ENCODE results near the gene BEGAIN.

The BEGAIN gene

DNA sequence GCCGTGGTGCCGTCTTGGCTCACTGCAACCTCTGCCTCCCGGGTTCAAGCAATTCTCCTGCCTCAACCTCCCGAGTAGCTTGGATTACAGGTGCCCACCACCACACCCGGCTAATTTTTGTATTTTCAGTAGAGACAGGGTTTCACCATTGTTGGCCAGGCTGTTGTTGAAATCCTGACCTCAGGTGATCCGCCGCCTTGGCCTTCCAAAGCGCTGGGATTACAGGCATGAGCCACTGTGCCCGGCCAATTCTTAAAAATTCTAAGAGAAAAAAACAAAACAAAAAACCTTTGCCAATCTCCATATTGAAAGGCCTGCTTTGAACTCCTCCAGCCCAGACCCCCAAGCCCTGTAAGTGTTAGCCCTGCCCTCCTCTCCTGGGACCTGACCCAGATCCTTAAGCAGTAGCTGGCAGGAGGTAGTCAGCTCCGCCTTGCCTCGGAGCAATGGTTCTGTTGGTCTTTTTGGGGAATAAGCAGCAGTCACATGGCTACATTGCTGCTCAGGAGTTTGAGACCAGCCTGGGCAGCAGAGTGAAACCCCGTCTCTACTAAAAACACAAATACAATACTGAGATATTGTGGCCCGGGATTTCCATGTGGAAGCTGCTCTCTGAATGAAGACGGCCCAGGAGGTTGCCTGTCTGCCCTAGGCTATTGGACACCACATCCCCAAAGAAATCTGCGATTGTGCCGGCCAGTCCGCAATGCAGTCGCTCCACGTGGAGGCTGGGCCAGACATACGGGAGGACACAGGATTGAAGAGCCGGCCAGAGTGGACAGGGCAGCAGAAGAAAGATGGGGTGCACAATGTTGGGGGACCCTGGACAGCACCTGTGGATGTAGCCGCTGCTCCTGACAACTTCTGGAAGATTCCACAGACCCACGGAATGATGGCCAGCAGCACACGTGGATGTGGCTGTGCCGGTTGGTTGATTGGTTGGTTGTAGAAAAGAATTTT lies 28.8 kb upstream of the BEGAIN start:
- DNase-seq: no peak

DNA sequence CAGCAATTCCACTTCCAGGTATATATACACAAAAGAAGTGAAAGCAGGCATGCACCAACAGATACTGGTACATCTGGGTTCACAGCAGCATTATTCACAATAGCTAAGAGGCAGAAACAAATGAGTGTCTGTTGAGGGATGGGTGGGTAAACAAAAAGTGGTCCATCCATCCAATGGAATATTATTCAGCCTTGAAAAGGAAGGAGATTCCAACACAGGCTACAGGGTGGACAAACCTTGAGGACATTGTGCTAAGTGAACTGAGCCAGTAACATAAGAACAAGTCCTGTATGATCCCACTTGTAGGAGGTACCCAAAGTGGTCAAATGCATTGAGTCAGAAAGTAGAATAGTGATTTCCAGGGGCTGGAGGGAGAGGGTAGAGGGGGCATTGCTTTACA lies 27.6 kb upstream of the BEGAIN start:
- DNase-seq: no peak

DNA sequence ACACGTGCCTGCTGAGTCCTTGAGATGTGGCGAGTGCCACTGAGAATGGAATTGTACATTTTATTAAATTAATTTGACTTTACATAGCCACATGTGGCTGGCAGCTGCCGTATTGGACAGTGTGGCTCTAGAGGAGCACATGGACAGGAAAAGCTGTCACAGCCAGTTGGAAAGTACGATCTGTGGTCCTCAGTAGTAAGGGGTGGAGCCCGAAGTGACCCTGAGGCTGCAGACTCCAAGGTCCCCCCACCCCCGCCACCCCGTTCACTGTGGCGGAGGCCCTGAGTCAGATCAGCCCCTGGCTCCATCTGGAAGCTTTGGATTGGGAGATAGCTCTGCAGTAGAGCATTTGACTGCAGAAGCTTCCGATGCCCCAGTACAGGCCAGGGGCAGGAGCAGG lies 25.8 kb upstream of the BEGAIN start:
- no peak for DNase-seq

DNA sequence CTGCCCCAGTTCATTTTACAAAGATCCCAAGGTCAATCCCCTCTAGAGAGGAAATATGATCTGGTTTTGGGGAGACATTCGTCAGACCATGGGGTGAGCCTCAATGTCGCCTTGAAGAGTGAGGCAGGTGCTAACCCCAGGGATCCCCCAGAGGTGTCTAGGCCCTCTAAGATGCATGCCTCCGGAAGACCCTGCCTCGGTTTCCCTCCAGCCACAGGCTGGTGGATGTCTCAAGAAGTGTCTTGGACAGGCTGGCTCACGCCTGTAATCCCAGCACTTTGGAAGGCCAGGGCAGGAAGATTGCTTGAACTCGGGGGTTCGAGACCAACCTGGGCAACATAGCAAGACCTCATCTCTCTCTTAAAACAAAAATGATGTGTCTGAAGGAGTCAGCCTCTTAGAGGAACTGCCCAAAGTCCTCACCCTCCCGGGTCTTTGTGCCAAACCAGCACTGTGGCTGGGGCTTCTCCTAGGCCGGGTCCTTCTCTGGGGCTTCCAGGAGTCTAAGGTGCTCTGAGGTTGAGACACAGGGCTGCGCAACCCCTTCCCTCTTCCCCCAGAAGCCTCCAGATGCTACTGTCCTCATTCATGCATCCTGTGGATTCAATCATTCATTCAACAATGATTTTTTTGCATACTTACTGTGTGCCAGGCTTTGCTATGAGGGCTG lies 24.7 kb upstream of the BEGAIN start:
- DNase-seq: no peak

DNA sequence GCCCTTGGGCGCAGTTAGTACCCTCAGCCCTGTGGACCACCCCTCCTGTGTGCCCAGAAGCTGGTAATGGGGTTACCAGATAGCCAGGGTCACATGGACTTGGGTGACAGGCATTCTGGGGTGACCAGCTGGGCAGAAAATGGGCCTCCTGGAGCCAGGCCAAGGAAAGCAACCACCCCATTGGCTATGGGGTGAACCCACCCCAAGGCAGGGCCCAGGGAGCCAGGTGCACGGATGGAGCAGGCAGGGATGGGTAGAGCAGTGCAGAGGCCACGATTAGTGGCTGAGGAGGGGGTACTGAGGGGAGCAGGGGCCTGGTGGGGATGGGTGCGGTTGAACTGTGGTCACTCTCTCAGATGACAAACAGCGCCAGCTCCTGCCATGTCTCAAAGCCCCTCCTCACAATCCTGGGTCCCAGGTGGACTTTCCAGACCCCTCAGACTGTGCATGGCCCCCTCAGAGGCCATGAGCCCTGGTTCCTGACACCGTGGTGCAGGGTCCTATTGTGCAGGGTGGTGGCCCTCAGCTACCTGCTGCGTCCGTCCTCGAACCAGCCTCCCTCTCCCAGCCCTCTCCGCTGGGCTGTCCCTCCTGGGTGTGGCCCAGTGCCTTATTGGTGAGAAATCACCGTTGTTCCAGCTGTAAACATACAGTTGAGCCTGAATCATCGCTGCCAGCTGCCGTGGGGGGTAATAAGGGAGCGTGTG lies 23.4 kb upstream of the BEGAIN start:
- DNase-seq: no peak

GRCh38 chr14:100609941-100610391 lies 22.7 kb upstream of the BEGAIN start:
- no peak for DNase-seq

DNA sequence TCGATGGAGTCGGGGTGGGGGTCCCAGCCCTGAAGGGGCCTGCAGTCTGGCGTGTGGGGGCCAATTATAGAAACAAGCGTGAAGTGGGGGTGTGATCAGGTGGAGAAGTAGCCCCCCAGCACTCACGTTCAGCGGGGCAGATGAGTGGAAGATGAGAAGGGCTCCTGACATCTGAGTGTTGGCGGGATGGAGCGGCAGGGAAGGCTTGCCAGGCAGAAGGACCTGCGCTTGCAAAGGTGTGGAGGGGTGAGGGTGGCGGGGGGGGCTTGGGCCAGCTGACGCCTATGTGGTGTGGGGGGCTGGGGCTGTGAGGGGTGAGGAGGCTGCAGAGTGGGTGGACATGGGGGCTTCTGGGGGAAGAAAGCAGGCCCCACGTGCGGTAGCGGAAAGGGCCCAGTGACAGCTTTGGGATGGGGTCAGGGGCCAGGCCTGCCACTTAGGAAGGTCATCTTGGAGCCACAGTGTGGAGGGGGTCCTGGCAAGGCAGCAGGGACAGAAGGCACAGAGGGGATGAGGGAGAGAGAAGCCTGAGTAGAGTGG lies 22.2 kb upstream of the BEGAIN start:
- no peak for DNase-seq

DNA sequence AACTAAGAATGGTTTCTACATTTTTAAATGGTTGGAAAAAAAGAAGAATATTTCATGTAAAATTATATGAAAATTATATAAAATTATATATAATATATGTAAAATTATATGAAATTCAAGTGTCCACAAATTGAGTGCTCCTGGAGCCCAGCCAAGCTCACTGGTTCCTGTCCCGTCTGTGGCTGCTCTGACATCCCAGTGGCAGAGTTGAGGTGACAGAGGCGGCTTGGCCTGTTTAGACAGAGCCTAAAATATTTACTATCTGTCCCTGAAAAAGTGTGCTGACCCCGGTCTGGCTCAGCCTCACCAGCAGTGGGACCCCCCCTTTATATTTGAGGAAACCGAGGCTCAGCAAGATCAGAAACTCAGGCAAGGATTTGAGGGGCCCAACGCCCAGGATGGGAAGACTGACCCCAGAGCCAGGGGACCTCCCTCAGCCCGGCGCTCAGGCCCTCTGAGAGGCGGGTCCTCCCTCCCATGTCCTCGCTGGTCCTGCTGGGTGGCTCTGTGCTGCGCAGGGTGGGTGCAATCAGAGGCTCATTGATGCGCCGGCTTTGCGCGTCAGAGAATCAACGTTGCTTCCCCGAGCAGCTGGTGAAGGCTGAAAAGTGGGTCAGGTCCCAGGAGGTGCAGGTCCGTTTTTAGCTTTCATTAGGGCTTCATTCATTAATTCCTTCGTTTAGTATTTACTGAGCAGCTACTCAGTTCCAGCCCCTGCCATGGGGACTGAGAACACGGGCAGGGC lies 21.5 kb upstream of the BEGAIN start:
- DNase-seq: no peak

DNA sequence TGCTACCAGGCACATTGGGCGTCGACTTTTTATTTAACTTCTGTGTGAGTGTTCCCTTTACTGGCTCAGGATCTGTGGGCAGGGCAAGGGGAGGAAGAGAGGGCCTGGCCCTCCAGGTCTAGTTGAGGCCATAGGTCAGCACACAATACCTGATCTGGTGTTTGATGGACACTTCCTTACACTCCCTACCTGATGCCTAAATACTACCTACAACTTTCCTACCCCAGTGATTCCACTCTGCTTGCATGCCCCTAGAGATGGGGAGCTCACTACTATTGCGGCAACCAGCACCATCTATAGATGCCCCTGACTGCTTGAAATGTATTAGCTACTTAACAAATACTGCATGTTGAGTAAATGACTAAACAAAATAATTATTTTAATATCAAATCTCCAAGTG lies 20.8 kb upstream of the BEGAIN start:
- no peak for DNase-seq

GRCh38 chr14:100607611-100607956 lies 20.4 kb upstream of the BEGAIN start:
- no peak for DNase-seq

GRCh38 chr14:100606687-100607610 lies 19.7 kb upstream of the BEGAIN start:
- no peak for DNase-seq

GRCh38 chr14:100605706-100606686 lies 18.8 kb upstream of the BEGAIN start:
- DNase-seq: no peak

DNA sequence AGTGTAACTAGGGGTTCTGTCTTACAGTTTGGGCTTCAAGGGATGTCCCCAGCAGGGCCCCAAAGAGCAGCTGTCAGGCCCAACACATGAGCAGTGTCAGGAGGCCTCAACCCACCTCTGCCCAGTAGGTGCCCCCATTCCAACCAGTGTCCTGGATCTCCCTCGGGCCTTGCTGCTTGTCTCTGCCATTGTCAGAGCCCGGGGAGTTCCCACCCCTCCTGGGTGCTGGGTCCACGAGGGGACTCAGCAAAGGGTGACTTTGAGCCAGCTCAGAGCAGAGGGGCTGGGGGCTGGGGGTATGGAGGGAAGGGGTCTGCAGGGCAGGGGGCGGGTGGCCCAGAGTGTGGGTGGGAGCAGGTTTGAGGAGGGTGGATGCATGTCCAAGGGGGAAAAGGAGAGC lies 18.0 kb upstream of the BEGAIN start:
- DNase-seq: no peak

DNA sequence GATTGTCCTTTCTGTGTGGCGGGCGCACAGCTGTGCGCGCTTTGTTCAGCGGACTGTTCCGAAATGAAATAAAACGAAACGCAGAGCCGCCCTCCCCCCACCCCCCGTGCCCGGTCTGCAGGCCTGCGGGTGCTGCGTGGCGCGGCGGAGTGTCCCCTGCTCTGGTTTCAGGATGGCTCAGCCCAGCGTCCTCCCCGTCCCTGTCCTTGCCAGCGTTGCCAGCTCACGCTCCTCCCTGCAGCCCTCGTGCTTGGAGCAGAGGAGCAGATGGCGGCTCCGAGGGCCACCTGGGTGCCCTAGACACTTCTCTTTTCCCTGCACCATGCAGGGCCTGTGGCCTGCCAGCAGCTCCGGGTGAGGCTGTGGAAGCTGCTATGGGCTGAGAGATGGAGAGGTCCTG lies 17.5 kb upstream of the BEGAIN start:
- DNase-seq: no peak

DNA sequence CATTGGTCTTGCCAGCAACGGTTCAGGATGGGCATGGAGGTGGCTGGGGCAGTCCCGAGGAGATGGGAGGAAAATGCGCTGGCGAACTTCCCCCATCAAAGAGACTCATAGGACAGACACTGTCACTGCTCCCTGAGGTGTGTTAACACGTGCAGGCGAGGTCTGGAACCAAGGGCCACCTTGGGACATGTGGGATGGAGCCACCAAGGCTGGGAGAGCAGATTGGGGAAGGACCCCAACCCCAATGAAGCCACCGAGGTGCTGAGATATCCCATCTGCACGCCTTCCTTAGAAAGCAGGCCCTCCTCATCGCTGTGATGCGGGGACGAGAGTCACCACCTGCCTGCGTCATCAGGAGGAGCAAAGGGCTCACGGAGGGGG lies 16.9 kb upstream of the BEGAIN start:
- DNase-seq: no peak

DNA sequence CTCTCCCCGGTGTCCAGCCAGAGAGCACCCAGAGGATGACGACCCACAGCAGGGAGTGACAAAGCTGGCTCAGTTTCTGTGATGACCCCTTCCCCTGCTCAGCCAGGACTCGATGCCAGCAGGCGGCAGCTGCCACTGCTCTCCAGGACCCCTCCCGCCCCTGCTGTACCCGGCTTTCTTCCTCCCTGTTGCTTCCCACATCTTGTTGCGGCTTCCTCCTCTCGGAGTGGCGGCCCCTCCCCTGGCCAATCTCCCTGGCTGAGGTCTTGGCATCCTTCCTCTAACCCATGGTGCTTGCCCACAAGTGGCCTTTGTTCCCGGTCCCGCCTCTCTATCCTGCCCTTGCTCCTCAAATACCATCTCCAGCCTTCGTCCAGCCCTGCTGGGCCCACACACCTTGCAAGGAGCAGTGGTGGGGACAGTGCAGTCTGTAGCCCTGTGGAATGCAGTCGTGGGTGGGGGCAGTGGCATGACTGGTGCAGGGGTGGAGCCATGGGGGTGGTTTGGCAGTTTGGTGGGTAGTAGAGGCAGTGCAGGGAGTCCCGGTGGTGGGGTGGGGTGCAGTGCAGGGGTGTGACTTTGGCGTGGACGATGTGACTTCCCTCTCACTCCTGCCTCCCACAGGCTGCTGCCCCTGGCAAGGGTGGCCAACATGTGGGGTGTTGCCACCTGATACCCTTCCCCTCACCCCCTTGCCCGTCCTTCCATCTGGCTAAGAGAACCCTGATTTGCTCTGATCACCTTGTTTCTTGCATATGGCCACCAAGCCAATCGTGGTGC lies 16.3 kb upstream of the BEGAIN start:
- no peak for DNase-seq

- DNase-seq: no peak
These were observed 15.5 kb upstream of the BEGAIN start for GRCh38 chr14:100602621-100603230.

DNA sequence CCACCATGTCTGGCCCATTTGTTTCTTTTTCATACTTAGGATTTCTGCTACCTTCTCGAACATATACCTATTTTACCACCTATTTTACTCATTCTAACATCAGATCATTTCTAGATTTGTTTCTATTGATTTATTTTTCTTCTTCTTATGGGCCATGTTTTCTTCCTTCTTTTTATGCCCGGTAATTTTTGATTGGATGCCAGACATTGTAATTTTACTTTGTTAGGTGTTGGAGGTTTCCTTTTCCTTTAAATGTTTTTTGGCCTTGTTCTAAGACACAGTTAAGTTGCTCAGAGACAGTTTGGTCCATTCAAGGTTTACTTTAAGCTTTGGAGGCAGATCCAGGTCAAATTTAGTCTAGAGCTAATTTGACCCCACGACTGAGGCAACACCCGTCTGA lies 14.7 kb upstream of the BEGAIN start:
- DNase-seq: no peak

GRCh38 chr14:100601064-100601463 lies 13.8 kb upstream of the BEGAIN start:
- no peak for DNase-seq
